GM21367 (cell line): ENCODE results near the gene TRIM8.

Source experiments
- ATAC-seq: cut with Tn5 transposase; IDR thresholded peaks from one replicate; pipeline ENCODE4 v1.9.1; 2021; ENCODE audit not compliant: unreplicated experiment

Gene TRIM8

GRCh38 chr10:102632394-102633111 lies 11.7 kb upstream of the TRIM8 start:
- ATAC-seq: no peak

DNA sequence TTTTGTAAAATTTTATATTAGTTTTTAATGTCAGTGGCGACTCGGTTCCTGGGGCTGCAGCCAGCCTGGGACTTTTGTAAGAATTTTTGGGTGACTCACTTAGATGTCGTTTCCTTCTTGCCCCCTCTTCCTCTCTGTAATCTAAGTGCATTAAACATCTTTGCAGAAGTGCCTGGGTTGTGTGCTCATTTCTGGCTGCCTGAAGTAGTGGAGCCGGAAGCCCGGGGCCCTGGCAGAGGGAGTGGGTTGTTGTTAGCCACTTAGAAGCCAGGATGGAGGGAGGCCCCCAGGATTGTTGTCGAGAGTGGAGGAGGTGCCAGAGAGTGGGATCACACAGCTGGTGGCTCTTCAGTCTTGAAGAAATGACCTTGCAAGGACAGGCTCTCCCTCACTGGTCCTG lies 11.0 kb upstream of the TRIM8 start:
- no peak for ATAC-seq

- ATAC-seq: no peak
These were observed 10.4 kb upstream of the TRIM8 start for GRCh38 chr10:102633848-102634247.

GRCh38 chr10:102634686-102635085 lies 9.6 kb upstream of the TRIM8 start:
- no peak for ATAC-seq

- no peak for ATAC-seq
These were observed 8.9 kb upstream of the TRIM8 start for GRCh38 chr10:102635377-102635776.

- no peak for ATAC-seq
These were observed 4.7 kb upstream of the TRIM8 start for GRCh38 chr10:102639537-102639936.

- ATAC-seq: no peak
These were observed 2.9 kb upstream of the TRIM8 start for GRCh38 chr10:102641402-102641801.

DNA sequence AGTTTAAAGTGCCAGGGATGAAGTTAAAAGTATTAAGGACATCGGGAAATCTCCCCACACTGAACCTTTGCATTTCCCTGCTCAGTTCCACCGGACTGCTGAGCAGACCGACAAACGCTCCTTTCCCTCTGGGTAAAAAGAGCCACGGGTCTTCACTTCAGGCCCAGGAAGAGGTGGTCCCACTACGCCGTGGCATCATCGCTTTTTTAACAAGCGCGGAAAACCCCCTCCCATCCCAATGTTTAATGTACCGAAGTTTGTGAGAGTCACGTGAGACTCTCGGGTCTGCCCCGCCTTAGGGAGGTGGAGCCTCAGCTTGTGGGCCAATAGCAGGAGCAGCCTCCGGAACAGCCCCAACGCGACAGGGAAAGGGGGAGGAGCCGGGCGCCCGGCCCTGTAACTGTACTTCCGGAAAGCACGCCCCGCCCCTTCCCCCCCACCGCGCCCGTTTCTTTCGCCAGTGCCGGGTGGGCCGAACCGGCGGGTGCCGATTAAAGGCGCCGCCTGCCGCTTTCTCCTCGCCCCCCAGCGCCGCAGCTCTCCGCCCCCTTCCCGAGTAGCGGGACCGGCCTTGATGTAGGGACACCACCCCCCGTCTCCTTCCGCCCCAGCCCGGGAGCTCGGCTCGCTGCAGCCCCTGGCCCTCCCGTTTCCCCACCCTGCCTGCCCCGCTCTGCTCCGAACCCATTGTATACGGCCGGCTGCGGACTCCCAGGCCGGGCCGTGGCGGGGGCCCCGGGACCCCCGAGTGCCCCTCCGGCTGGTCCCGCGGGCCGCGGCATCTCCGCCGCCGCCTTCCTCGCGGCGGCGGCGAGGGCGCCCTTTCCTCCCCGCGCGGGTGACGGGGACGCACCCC lies 2.2 kb upstream of the TRIM8 start:
- ATAC-seq: peak; percentile 40

- ATAC-seq: no peak
These were observed 1.4 kb upstream of the TRIM8 start for GRCh38 chr10:102642736-102643335.

- ATAC-seq: no peak
These were observed 778 bp upstream of the TRIM8 start for GRCh38 chr10:102643336-102644065.

DNA sequence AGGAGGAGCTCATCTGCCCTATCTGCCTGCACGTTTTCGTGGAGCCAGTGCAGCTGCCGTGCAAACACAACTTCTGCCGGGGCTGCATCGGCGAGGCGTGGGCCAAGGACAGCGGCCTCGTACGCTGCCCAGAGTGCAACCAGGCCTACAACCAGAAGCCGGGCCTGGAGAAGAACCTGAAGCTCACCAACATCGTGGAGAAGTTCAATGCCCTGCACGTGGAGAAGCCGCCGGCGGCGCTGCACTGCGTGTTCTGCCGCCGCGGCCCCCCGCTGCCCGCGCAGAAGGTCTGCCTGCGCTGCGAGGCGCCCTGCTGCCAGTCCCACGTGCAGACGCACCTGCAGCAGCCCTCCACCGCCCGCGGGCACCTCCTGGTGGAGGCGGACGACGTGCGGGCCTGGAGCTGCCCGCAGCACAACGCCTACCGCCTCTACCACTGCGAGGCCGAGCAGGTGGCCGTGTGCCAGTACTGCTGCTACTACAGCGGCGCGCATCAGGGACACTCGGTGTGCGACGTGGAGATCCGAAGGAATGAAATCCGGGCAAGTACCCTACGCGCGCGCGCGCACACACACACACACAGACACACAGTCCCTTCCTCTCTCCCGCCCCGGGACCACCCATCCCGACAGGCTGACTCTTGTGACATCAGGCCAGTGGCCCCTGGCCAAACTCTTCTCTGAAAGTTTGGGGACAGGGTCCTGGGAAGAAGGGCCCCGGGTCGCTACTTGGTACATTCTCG lies 538 bp downstream of the TRIM8 start:
- no peak for ATAC-seq

- no peak for ATAC-seq
These were observed 1.1 kb downstream of the TRIM8 start for GRCh38 chr10:102645388-102645740.

GRCh38 chr10:102645741-102646609 lies 1.7 kb downstream of the TRIM8 start:
- peak; percentile 16 for ATAC-seq

GRCh38 chr10:102646610-102647442 lies 2.5 kb downstream of the TRIM8 start:
- no peak for ATAC-seq

DNA sequence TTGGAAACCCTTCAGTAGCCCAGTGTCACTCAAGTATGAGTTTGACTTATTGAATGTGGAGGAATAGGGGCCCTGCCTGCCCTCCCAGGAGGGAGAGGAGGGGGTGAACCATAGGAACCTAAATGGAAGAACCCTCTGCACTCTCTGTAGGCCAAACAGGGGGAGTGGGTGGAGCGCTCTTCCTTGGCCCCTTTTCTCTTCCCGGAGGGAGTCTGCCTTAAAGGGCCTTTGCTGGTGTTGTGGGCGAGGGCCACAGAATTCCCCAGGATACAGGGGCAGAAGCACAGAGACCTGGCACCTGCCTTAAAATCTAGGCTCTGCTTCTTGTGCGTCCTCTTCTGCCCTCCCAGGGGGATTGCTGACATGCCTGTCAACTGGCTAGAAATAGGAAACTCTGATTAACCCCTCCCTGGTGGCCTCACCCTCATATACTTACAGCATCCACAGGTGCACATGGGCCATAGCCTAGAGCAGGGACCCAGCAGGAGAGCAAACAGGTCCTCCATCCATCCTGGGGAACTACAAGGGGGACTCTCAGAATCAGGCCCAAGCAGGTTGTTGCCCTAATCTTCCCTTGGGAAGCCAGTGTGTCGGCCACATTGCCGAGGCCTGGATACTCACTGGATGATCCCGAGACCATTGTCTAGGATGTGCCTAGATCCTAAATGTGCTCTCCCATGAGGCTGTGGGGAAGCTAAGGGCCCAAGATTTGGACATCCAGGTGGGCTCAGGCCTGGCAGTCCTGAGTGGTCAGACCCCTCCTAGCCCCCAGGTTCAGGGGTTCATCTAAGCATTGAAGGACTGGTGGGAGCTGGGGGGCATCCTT lies 3.4 kb downstream of the TRIM8 start:
- ATAC-seq: no peak

DNA sequence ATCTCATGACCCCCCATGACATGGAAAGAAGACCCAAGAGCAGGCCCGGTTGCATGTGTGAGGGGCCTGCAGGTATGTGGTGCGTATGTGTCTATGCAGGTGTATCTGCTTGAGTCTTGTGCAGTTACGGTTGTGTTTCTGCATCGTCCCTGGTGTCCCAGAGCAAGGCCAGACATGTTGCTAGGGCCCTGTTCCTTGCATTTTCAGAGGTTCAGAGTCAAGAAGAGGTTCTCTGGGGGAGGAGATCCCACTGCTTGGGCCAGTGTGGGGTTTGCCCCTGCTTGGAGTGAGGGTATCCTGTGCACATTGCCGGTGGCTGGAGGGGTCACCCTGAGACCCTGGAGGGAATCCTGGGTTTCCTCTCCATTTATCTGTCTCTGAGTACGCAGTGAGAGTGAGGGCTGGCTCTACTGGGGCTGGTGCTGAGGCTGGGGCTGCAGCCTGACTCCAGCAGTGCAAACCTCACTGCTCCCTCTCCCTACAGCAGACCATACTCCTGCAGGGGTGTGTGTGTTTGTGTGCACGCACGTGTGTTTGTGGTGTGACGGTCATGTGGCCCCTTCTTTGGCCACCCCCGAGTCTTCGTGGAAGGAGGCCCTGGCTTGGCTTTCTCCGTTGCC lies 4.1 kb downstream of the TRIM8 start:
- ATAC-seq: no peak
